Adrenal gland (tissue), 5 donors: ENCODE measurements around the gene SINHCAF.

Source experiments
- CTCF ChIP-seq, 6 experiments: fragments of 450-650 bp in 4 of 6; fragments of 200-600 bp in 2 of 6; sonication (generic) in 1 of 6; IDR thresholded peaks; 1 replicate in 5 of 6; 2 replicates in 1 of 6; pipeline versions ENCODE4 v1.5.1 to v1.8.0; 2016 to 2021; ENCODE audit warnings: antibody characterized with exemption in 6 of 6, mild to moderate bottlenecking in 2 of 6, moderate library complexity in 1 of 6
- POLR2A ChIP-seq, 2 donors: fragments of 450-650 bp; IDR thresholded peaks; one replicate each; pipeline ENCODE4 v1.6.1; 2017; ENCODE audit warnings: antibody characterized with exemption in 2 of 2, mild to moderate bottlenecking in 2 of 2, moderate library complexity in 1 of 2
- donor health status: DM: no; HTN: no; CAD: no.

GRCh38 chr12:31353750-31354708 is 28.1 kb upstream of the SINHCAF start:
- TF ChIP-seq CTCF (IDR thresholded peaks at IDR 0.05), result no peak
- TF ChIP-seq POLR2A (IDR thresholded peaks at IDR 0.05), result no peak
